Stimulated activated CD8-positive, alpha-beta memory T cell treated with anti-CD3 and anti-CD28 coated beads, Interleukin-7, amount 100 ng/mL, for 48 hours (primary cell): Measurements from ENCODE around the gene ESRRG.

ENCODE experiments used
- DNase-seq, 2 donors: peaks; one replicate each; pipeline ENCODE4 v3.0.0-alpha.2; 2020; ENCODE audit warnings: low read depth in 1 of 2; ENCODE audit errors: extremely low read depth in 1 of 2

The ESRRG gene

DNA sequence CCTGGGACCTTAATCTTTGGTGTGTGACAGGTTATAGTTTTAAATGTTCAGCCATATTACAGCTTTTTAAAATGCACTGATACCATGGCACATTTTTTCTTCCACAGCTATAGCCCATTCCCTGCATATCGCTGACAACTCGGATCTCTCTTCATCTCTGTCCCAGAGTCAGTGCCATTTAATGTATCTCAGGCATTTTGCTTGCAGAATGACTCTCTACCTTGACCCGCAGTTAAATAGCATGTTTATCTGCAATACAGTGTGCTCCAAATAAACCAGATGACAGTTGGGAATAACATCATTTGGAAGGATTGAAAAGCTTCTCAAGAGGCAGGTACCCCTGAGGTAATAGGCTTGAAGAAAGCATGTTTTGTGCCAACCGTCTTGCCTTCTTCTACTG, 200.2 kb downstream of the ESRRG start:
- no peak for DNase-seq

GRCh38 chr1:216521477-216521876, 201.8 kb downstream of the ESRRG start:
- DNase-seq: no peak

- DNase-seq: no peak
These were observed 204.2 kb downstream of the ESRRG start for GRCh38 chr1:216518844-216519627.

- DNase-seq: no peak
These were observed 220.6 kb downstream of the ESRRG start for GRCh38 chr1:216502528-216503162.

GRCh38 chr1:216500273-216500967, 222.8 kb downstream of the ESRRG start:
- no peak for DNase-seq

- DNase-seq: no peak
These were observed 223.5 kb downstream of the ESRRG start for GRCh38 chr1:216499581-216500272.

DNA sequence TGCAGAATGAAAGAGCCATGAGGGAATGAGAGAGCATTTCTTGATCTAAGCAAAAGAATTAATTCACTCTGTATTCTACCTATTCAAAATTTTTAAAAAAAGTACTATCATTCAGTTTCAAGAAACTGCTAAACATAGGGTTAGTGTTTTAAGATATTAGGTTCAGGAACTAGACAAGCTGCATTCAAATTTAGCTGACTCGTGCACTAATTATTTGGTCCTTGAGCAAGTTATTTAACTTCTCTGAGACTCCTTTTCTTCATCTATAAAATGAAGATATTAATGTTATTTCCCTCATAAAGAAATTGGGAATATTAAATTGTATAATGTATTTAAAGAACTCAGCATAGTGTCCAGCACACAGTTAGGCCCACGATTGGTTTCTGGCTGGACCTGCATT, 225.0 kb downstream of the ESRRG start:
- no peak for DNase-seq

- DNase-seq: no peak
These were observed 238.2 kb downstream of the ESRRG start for GRCh38 chr1:216485042-216485441.

DNA sequence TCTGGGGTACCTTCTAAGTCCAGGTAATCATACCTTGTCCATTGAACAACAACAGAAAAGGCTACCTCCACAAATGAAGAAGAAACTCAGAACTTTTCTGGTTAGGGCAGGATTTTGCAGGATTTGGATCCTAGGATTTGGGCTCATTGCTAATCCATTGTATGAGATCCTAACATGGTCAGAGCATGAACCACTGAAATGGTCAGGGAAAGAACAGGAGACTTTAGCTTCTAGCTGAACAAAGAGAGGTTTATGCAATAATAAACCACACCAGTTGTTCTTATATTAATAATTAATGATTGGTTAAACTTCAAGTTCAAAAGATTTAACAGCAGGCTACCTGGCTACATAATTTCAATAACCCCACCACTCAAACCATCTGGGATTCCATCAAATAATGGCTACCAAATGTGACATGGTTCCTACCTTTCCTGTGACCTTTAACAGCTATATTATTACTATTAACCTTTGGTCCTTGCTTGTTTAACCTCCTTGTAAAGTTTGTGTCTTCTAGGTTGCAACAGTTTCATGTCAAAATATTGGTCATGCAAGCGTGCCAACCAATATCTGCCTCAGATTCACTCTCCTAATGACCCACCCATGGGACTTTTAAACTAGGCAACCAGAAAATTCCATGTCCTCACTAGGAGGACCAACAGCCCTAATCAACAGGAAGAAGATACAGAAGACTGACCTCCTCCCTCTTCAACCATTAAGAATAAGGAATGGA, 239.4 kb downstream of the ESRRG start:
- DNase-seq: no peak

GRCh38 chr1:216482620-216483019, 240.6 kb downstream of the ESRRG start:
- no peak for DNase-seq

DNA sequence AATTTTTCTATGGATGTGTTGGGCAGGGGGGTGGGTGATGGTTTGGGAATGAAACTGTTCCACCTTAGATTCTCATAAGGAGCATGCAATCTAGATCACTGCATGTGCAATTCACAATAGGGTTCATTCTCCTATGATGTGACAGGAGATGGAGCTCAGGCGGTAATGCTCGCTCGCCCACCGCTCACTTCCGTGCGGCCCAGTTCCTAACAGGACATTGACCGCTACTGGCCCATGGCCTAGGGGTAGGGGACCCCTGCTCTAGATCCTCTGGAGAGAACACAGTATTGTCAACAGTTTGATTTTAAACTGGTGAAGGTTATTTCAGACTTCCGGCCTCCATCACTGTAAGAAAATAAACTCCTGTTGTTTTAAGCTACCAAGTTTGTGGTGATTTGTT, 245.0 kb downstream of the ESRRG start:
- DNase-seq: no peak

- no peak for DNase-seq
These were observed 246.9 kb downstream of the ESRRG start for GRCh38 chr1:216476341-216476740.

DNA sequence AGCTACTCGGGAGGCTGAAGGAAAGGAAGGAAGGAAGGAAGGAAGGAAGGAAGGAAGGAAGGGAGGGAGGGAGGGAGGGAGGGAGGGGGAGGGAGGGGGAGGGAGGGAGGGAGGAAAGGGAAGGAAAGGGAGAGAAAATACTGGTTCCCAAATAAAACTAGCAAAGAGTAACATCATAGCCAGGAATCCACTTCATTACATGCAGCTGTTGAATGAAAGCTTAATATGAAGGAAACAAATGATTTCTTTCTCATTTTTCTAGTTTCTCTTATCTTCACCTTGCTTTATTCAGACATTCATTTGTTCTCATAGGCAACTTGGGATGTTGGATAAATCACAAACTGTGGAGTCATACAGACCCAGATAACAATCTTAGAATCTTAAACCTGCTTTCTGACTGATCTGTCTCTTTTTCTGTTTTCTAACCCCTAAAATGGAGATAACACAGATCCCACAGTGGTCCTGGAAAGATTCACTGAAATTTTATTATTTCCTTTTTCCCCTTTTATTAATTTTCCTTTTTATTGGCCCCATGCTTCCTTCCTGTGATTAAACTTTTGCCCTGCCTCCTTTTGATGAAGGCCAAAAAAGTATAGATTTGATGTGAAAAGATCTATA, 247.5 kb downstream of the ESRRG start:
- no peak for DNase-seq

DNA sequence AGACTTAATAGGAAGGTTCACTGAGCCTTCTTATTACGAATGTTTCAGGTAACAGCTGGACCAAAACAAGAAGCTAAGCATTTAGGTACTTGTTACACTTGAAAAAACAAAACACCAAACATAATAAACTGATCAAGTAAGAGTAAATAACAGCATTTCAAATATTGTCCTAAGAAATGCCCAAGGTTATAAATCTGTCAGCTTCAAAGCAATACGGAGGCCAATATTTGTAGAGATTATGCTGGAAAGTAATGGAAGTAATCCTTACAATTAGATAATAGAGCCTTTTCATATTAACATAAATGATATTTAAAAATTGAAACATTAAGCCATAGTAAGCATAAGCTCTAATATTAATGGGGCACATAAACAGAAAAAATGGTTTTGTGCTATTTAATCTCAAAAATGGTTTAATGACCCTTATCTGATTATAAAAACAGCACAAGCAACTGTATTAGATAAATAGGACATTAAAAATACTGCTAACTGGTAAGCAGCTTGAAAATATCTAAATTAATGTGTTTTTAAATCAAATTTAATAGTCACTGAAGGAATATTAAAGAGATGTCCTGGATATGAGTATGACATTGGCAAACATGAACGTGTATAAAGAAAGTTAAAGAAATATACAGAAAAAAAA, 256.9 kb downstream of the ESRRG start:
- no peak for DNase-seq

GRCh38 chr1:216464489-216464888, 258.7 kb downstream of the ESRRG start:
- DNase-seq: no peak

DNA sequence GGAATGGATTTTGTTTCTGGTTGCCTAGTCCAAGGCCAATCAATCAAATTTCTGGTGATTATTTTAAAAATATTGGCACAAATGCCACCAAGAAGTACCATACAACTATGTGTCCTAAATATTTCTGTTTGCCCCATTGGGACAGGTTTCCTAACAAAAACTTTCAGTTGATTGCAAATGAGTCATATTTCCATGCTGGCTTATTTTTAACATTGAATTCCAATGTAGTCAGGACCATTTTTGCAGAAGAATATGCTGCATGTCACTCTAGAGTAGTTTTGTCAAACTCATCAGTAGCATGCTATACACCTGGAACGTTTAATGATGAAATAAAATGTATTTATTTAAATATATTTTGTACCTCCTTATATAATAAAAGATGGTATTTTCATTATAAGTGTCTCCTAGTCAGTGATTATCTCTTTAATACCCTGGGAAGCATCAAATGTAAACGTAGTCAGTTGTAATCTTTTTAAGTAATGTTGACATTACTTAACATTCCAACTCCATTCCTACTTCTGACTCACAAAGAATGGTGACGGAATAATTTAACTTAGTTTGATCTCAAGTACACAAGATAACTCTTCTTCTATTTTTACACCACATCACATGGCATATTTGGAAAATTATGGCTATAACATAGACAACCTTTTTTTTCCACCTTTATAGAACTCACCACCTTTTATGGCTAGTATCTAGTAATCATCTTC, 261.0 kb downstream of the ESRRG start:
- no peak for DNase-seq

- DNase-seq: no peak
These were observed 261.8 kb downstream of the ESRRG start for GRCh38 chr1:216461466-216461865.

GRCh38 chr1:216459651-216460207, 263.5 kb downstream of the ESRRG start:
- DNase-seq: no peak

DNA sequence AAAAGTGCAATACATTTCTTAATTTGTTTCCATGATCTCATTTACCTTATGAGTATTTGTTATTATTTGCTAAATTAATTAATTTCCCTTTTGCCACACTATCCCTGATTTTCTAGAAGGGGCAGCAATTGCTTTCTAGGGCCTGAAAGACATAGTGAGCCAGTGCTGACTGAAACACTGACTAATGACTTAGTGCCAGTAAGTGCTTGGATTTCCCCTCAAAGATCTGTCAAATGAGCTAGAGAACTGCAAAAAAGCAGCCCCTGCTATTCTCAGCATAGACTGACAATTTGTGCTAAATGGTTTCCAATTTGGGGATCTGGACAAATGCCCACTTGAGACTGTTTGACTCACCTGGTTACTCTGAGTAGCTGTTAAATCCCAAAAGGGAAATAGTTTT, 264.4 kb downstream of the ESRRG start:
- no peak for DNase-seq
